ENCODE results near the gene FNBP1.
A peak's percentile ranks its signal among the peaks of the same experiment; 100 is the strongest.

The FNBP1 gene

DNA sequence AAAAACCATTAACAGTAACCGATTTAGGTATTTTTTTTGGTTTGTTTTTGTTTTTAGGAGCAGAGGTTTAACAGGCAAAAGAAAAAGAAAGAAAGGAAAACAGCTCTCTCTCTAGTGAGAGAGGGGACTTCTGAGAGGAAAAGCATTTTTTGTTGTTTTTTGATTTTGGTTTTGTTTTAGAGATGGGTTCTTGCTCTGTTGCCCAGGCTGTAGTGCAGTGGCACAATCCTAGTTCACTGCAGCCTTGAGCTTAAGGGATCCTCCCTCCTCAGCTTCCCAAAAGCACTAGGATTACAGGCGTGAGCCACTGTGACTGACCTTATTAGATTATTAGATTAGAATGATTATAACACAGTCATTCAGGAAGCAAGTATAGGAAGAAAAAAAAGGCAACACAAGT is 197.6 kb downstream of the FNBP1 start:
- no peak overlapping the region for H3K4me3 ChIP-seq (ENCODE audit: low read length)
- DNase-seq (ENCODE audit: low read depth), result no peak
- TF ChIP-seq, protein P1, sequence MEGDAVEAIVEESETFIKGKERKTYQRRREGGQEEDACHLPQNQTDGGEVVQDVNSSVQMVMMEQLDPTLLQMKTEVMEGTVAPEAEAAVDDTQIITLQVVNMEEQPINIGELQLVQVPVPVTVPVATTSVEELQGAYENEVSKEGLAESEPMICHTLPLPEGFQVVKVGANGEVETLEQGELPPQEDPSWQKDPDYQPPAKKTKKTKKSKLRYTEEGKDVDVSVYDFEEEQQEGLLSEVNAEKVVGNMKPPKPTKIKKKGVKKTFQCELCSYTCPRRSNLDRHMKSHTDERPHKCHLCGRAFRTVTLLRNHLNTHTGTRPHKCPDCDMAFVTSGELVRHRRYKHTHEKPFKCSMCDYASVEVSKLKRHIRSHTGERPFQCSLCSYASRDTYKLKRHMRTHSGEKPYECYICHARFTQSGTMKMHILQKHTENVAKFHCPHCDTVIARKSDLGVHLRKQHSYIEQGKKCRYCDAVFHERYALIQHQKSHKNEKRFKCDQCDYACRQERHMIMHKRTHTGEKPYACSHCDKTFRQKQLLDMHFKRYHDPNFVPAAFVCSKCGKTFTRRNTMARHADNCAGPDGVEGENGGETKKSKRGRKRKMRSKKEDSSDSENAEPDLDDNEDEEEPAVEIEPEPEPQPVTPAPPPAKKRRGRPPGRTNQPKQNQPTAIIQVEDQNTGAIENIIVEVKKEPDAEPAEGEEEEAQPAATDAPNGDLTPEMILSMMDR (IDR thresholded peaks at IDR 0.05; ENCODE audit: insufficient read depth, low read depth, low read length, missing control alignments), result no peak

DNA sequence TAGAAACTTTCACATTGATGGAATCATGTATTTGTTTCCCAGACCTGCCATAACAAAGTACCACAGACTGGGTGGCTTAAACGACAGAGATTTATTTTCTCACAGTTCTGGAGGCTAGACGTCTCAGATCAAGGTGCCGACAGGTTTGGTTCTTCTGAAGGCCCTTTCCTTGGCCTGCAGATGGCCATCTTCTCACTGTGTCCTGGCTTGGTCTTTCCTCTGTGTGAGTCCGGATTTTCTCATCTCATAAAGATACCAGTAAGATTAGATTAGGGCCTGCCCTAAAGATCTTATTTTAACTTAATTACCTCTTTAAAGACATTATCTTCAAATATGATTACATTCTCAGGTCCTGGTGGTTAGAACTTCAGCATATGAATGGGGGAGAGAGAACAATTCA is 201.9 kb downstream of the FNBP1 start:
- TF ChIP-seq, protein P1 (IDR thresholded peaks at IDR 0.05; ENCODE audit: insufficient read depth, low read depth, low read length, missing control alignments), result no peak
- H3K4me3 ChIP-seq (ENCODE audit: low read length), result no peak overlapping the region
- no peak for DNase-seq (ENCODE audit: low read depth)

DNA sequence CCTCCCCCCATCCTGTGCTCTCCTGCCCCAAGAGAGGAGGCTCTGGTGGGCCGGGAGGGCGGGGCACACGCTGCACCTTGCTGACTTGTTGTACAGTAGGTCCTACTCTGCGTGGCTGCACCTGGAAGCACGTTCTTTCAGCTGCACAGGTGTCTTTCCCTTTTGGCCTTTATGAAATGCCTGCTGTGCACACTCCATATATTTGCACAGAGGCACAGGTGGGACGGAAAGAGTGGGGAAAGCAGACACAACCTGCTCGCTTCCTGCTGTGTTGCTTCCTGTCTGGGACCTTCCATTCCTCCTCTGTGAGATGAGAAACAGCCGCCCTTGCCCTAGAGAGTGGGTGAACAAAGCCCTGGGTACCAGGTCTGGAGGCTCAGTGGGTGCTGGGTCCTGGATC is 203.0 kb downstream of the FNBP1 start:
- DNase-seq (ENCODE audit: low read depth), result no peak
- TF ChIP-seq, protein P1 (IDR thresholded peaks at IDR 0.05; ENCODE audit: insufficient read depth, low read depth, low read length, missing control alignments), result no peak
- no peak overlapping the region for H3K4me3 ChIP-seq (ENCODE audit: low read length)

DNA sequence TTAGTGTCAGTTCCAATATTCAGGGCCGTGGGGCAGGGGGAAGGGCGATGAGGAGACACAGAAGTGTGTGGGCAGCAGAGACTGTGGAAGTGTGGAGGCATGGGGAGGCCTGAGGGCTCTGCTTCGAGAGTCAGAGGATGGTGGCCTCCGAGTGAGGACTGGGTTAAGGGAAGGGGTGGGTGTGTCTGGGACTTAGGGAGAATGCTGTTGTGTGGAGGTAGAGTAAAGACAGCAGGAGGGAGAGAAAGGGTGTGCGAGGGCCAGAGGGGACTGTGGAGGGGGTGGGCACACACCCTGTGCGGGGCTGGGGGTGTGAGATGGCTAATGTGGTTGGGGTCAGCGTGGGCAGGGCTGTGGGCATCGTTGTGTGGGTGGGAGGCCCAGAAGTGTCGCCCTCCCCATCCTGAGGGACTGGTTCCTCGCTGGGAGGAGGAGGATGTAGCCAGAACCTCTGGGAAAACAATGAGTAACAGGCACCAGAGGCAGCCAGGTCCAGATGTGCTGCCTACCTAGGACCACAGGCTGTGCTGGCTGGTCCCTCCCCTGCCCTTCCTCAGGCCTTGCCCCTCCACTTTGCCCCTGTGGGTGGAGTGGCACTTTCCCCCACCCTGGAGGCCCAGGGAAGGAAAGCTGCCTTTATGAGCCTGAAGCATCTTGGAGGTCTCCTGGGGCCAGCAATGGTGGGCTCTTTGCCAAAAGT is 203.5 kb downstream of the FNBP1 start:
- no peak for DNase-seq (ENCODE audit: low read depth)
- TF ChIP-seq, protein P1 (IDR thresholded peaks at IDR 0.05; ENCODE audit: insufficient read depth, low read depth, low read length, missing control alignments), result no peak
- H3K4me3 ChIP-seq (ENCODE audit: low read length), result no peak overlapping the region

DNA sequence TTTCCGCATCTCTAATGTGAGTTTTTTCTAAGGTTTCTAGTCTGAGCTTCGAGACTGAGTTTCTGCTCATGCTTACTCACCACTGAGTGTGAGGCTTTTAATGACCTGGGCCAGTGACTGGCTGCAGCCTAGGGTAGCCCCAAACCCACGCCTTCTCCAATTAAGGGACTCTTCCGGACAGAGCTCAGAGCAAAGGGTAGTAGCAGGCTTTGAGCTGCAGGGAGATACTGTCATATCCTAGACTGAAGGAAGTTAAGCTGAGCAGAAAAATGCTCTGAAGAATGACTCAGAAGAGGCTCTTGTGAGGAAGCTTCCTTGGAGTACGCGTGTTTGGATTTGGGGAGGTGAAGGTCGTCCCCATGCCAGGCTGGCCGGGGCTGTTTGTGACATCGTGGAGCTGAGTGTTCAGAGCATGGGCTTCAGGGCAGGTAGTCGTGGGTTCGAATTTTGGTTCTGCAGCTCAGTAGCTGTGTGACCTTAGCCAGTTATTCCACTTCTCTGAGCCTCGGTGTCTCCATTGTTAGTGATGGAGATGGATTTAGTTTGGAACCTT is 204.2 kb downstream of the FNBP1 start:
- DNase-seq (ENCODE audit: low read depth), result peak; percentile 71
- no peak overlapping the region for H3K4me3 ChIP-seq (ENCODE audit: low read length)
- TF ChIP-seq, protein P1 (IDR thresholded peaks at IDR 0.05; ENCODE audit: insufficient read depth, low read depth, low read length, missing control alignments), result no peak

Data from epithelial cell of esophagus (primary cell).